T-helper 2 cell treated with Interferon-gamma antibody and Interleukin-4, amounts not matched to agents 5 μg/mL and 100 μg/mL, for 36 hours (primary cell): ENCODE results near the gene ZNF746.
"Not testable (repeated sequence)": the region's sequence is repeated elsewhere in the genome, so short reads cannot be mapped to it uniquely, and the experiment has no call there.

Experiments
- DNase-seq: peaks from one replicate; pipeline ENCODE4 v3.0.0; 2021; ENCODE audit warnings: low spot score
- H3K27ac Mint-ChIP-seq: one replicate; pipeline ENCODE4 v1.8.0; 2021; ENCODE audit warnings: mild to moderate bottlenecking, mixed read lengths
- H3K27me3 Mint-ChIP-seq: one replicate; pipeline ENCODE4 v1.8.0; 2021; ENCODE audit warnings: low read depth, mixed read lengths
- H3K36me3 Mint-ChIP-seq: one replicate; pipeline ENCODE4 v1.8.0; 2021; ENCODE audit warnings: low read depth, mixed read lengths
- H3K4me1 Mint-ChIP-seq: one replicate; pipeline ENCODE4 v1.8.0; 2021; ENCODE audit warnings: low read depth, mixed read lengths
- H3K4me3 Mint-ChIP-seq: one replicate; pipeline ENCODE4 v1.8.0; 2022; ENCODE audit warnings: mild to moderate bottlenecking, moderate library complexity, mixed read lengths
- H3K9me3 Mint-ChIP-seq: one replicate; pipeline ENCODE4 v1.8.0; 2021; ENCODE audit warnings: mixed read lengths

ZNF746 gene

DNA sequence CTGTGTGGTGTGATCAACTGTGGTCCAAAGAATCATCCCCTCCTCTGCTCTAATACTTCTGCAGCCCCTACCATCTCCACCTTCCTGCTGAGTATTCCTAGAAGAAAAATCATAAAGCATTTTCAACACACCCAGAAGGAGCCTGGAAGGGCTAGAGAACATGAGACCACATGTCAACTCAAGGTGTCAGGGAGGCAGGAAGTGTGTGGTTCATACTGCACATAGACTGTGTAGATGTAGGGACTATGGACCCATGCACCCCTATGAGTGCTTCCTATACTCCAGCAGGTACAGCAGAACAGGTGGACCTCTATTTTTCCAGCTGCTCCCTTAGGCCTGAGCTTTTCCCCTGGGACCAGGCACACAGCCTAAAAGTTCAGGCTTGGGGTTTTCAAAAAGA, 2.6 kb upstream of the ZNF746 start:
- H3K4me3 Mint-ChIP-seq: no peak overlapping the region
- H3K36me3 Mint-ChIP-seq: peaks cover 5% of the 10 kb centered on the region
- peaks cover 21% of the 10 kb centered on the region for H3K4me1 Mint-ChIP-seq
- H3K27me3 Mint-ChIP-seq: no peaks in the 10 kb centered on the region
- H3K27ac Mint-ChIP-seq: no peak overlapping the region
- no peak for DNase-seq
- peaks cover 5% of the 10 kb centered on the region for H3K9me3 Mint-ChIP-seq

DNA sequence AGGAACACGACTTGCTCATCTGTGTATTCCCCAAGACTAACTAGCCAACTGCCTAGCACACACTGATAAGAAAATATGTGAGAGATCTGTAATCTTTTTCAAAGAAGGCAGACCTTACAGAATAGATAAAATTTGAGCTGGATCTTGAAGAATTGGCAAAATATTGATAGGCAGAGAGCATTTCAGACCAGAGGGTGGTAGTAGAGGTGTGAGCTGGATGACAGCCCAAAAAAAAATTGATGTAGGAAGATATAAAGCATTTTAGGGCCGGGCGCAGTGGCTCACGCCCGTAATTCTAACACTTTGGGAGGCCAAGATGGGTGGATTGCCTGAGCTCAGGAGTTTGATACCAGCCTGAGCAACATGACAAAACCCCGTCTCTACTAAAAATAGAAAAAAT, 1.2 kb upstream of the ZNF746 start:
- Mint-ChIP-seq H3K9me3 (no peaks in the 10 kb centered on the region), H3K4me1 (peaks cover 25% of the 10 kb centered on the region), H3K27ac (no peak overlapping the region), H3K36me3 (peaks cover 14% of the 10 kb centered on the region), H3K4me3 (no peak overlapping the region), H3K27me3 (no peaks in the 10 kb centered on the region)
- DNase-seq: no peak

DNA sequence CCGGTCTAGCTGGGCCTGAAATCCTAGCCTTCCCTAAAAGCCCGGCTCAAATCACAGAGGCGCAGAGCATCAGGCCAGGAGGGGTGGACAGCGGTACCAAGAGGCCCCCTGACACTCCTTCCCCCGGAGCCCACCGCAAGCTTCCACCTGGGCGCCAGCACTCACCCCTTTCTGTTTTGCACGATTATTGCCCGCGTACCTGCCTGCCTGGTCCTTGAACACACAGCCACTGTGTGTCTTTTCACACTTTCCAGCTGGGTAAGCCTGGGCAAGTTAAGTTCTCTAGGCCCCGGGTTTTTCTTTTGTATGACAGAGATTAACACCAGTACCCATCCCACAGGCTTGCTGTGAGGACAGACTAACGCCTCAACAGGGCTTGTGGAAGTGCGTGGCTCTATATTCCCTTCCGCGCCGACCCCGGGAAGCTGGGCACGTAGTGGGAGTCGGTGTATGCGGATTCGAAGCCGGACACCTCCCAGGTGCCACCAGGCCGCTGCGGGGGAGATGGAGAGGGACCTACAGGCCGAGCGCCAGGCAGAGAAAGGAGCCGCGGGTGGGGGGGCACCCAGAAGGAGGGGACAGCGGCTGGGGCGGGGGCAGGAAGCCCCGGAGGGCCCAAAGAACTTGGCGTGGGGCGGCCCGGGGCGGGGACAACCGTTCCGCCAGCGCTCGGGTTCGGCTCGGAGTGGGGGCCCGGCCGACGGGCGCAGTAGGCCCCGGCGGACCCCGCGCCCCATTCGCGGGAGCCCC, 792 bp downstream of the ZNF746 start:
- H3K27me3 Mint-ChIP-seq: no peaks in the 10 kb centered on the region
- no peaks in the 10 kb centered on the region for H3K9me3 Mint-ChIP-seq
- peak; percentile 34 for DNase-seq
- peak overlapping the region; percentile 97 for H3K4me3 Mint-ChIP-seq
- peak overlapping the region; percentile 95 for H3K27ac Mint-ChIP-seq
- H3K4me1 Mint-ChIP-seq: peaks cover 25% of the 10 kb centered on the region
- H3K36me3 Mint-ChIP-seq: peaks cover 31% of the 10 kb centered on the region

GRCh38 chr7:149495785-149496641, 1.6 kb downstream of the ZNF746 start:
- no peak for DNase-seq
- peak overlapping the region; percentile 97 for H3K4me3 Mint-ChIP-seq
- no peaks in the 10 kb centered on the region for H3K9me3 Mint-ChIP-seq
- H3K27me3 Mint-ChIP-seq: no peaks in the 10 kb centered on the region
- H3K27ac Mint-ChIP-seq: peak overlapping the region; percentile 41
- peaks cover 32% of the 10 kb centered on the region for H3K36me3 Mint-ChIP-seq
- peaks cover 25% of the 10 kb centered on the region for H3K4me1 Mint-ChIP-seq

DNA sequence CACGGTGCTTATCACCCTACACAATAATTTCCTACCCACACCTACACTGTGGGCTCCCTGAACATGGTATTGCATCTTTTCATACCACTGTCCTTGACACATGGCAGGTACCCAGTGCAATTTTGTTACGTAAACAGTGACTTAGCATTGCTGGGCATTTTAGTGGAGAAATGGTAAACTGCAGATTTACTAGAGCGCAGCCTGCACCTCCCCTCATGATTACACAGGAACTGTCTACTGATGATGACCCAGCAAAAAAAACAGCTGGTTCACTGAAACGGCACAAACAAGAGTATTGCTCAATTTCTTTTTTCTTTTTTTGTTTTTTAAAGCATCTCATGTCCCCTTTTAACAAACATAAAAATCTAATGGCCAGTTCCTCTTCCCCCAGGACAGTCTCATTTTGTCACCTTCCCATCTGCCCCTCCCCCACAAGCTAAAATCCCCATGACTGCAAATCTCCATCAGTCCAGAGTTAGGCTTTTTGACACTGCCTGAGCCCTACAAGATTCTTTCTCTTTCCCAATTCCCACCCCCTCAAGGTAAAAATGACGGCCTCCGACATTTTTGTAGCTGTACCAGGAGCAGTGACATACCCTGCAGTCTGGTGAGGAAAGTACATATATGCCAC, 2.8 kb downstream of the ZNF746 start:
- Mint-ChIP-seq H3K27me3 (no peaks in the 10 kb centered on the region), H3K9me3 (no peaks in the 10 kb centered on the region), H3K4me1 (peaks cover 18% of the 10 kb centered on the region), H3K27ac (peak overlapping the region; percentile 35), H3K36me3 (peaks cover 44% of the 10 kb centered on the region), H3K4me3 (no peak overlapping the region)
- no peak for DNase-seq

DNA sequence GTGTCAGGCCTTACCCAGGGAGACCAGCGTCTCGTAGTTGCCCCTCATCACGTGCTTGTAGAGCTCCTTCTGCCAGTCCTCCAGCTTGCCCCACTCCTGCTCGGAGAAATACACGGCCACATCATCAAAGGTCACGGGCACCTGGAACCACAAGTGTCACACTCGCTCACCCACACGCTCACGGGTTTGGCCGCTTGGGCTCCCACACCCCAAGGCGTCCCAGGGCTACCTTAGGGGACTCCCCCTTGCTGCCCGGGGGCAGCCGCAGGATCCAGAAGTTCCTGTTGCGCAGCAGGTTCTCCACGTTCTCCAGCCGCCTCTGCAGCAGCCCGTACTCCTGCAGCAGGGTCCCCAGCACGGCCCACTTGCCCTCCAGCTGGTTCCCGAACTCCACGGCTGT, 3.6 kb downstream of the ZNF746 start:
- peaks cover 17% of the 10 kb centered on the region for H3K4me1 Mint-ChIP-seq
- not testable (repeated sequence) for H3K27me3 Mint-ChIP-seq, H3K4me3 Mint-ChIP-seq, H3K9me3 Mint-ChIP-seq, H3K27ac Mint-ChIP-seq, DNase-seq
- peaks cover 51% of the 10 kb centered on the region for H3K36me3 Mint-ChIP-seq

GRCh38 chr7:149493366-149493765, 4.2 kb downstream of the ZNF746 start:
- DNase-seq: no peak
- no peak overlapping the region for H3K27ac Mint-ChIP-seq
- no peak overlapping the region for H3K4me3 Mint-ChIP-seq
- no peaks in the 10 kb centered on the region for H3K27me3 Mint-ChIP-seq
- H3K9me3 Mint-ChIP-seq: no peaks in the 10 kb centered on the region
- H3K36me3 Mint-ChIP-seq: peaks cover 55% of the 10 kb centered on the region
- H3K4me1 Mint-ChIP-seq: peaks cover 16% of the 10 kb centered on the region

DNA sequence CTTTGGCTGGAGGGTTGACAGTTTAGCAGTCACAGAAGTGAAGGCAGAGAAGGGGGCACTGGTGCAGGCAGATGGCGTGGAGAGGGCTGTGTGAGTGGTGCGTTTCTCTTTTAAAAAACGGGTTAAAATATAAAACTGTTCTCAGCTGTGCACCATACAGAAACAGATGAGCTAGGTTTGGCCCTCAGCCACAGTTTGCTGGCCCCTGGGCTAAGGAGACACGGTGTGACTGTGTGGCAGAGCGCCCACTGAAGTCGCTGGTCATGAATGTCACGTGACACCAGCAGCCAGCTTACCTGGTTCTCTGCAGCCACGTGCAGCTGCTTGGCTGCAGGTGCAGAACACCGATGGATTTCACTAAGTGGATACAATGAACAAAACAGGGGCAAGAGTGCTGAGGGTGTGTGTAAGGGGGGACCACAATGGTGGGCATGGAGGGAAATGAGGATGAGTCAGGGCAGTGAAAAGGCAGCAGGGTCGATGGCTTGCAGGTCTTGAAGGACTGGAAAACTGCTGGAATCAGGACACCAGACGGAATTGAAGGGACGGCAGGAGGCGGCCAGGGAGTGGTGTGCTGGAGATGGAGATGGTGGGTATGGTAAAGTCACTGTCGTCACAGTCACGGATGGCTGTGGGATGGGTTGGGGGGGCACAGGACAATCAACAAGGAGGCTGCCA, 7.4 kb downstream of the ZNF746 start:
- Mint-ChIP-seq H3K4me3 (no peak overlapping the region), H3K27ac (no peak overlapping the region), H3K27me3 (no peaks in the 10 kb centered on the region), H3K4me1 (peaks cover 4% of the 10 kb centered on the region), H3K36me3 (peaks cover 71% of the 10 kb centered on the region), H3K9me3 (no peaks in the 10 kb centered on the region)
- DNase-seq: no peak

DNA sequence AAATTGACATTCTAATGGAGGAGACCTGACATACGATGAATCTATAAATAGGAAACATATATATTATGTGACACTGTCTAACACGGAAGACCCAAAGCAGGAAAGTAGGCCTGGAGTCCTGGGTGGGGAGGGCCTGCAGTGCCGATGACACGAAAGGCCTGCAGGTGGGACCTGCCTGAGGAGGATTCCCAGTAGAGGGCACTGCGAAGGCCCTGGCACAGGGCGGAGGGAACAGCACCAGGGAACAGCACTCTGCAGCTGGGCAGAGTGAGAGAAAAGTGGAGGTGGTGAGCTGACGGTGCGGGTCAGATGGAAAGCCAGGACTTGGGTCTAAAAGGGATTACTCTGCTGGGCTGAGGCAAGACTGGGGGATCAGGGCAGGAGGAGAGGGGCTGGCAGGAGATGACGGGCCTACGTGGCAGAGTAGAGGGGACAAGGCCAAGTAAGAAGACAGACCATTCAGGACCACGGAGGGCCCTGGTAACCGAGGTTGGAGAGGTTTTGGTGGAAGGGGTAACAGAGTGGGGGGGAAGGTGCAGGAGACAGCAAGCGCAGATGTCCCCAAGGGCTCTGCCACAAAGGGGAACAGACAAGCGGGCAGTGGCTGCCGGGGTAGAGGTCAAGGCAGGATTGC, 8.1 kb downstream of the ZNF746 start:
- DNase-seq: no peak
- H3K27me3 Mint-ChIP-seq: no peaks in the 10 kb centered on the region
- peaks cover 71% of the 10 kb centered on the region for H3K36me3 Mint-ChIP-seq
- H3K27ac Mint-ChIP-seq: no peak overlapping the region
- H3K9me3 Mint-ChIP-seq: no peaks in the 10 kb centered on the region
- H3K4me3 Mint-ChIP-seq: no peak overlapping the region
- no peaks in the 10 kb centered on the region for H3K4me1 Mint-ChIP-seq

DNA sequence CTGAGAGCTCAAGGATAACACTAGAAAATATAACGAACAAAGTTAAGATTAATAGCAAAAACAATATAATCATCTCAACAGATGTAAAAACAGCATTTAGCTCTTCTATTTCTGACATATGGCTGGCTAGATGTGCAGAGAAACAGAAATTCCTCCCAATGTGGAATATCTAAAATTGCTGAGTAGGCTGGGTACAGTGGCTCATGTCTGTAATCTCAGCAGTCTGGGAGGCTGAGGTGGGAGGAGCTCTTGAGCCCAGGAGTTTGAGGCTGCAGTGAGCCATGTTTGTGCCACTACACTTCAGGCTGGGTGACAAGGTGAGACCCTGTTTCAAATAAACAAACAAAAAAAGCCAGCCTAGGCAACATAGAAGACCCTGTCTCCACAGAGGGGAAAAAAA, 18.0 kb downstream of the ZNF746 start:
- H3K36me3 Mint-ChIP-seq: peaks cover 49% of the 10 kb centered on the region
- DNase-seq: no peak
- H3K27me3 Mint-ChIP-seq: no peaks in the 10 kb centered on the region
- no peak overlapping the region for H3K27ac Mint-ChIP-seq
- H3K4me3 Mint-ChIP-seq: no peak overlapping the region
- peaks cover 13% of the 10 kb centered on the region for H3K9me3 Mint-ChIP-seq
- H3K4me1 Mint-ChIP-seq: peaks cover 1% of the 10 kb centered on the region

- Mint-ChIP-seq H3K9me3 (peaks cover 13% of the 10 kb centered on the region), H3K4me3 (no peak overlapping the region), H3K36me3 (peaks cover 55% of the 10 kb centered on the region), H3K27me3 (no peaks in the 10 kb centered on the region), H3K4me1 (peaks cover 1% of the 10 kb centered on the region), H3K27ac (no peak overlapping the region)
- DNase-seq: no peak
Observed at GRCh38 chr7:149478754-149479153, 18.9 kb downstream of the ZNF746 start.

DNA sequence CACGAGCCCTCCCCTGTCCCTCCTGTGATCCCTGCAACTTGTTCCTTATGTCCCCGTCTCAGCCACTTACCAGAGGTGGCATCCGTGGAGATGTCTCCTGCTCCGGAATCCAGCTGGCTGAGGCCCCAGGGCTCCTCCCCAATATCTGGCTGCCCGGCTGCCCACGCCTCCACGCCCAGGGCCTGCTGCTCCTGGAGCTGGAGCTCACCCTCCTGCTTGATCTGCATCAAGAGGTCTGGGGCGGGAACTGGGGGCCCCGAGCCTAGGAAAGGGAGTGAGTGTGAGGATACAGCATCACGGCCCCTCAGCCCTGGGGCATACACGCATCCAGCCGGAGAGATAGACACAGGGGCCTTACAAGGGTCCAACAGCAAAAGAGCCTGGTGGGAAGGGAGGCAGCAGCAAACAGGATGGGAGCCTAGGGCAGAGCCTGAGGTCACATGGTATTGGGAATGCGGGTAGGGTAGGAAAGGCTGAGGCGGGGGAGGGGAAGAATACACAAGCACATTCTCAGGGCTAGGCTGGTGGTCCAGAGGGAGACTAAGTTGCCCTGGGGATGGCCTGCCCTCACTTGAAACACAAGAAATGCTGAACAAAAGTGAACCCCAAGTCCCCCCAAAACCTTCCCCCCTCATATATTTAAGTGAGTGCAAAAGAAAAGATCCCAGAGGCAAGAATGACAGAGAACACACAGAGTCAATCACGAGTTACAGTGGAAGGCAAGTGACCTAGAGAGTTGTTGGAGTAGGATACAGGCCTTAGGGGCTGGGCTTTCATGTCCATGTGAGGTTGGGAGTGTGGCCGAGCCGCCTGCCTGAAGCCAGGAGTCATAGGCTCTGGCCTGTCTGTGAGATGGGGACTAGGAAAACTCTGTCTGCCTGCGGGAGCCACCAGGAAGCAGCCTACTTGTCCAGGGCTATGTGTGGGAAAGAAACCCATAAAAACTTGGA, 19.8 kb downstream of the ZNF746 start:
- Mint-ChIP-seq H3K36me3 (peaks cover 65% of the 10 kb centered on the region), H3K9me3 (peaks cover 13% of the 10 kb centered on the region), H3K4me3 (no peak overlapping the region), H3K27ac (no peak overlapping the region), H3K4me1 (peaks cover 1% of the 10 kb centered on the region), H3K27me3 (no peaks in the 10 kb centered on the region)
- no peak for DNase-seq
